ENCODE results near the gene WDR37.
"Not testable (repeated sequence)": the region's sequence is repeated elsewhere in the genome, so short reads cannot be mapped to it uniquely, and the experiment has no call there.

WDR37 gene, protein sequence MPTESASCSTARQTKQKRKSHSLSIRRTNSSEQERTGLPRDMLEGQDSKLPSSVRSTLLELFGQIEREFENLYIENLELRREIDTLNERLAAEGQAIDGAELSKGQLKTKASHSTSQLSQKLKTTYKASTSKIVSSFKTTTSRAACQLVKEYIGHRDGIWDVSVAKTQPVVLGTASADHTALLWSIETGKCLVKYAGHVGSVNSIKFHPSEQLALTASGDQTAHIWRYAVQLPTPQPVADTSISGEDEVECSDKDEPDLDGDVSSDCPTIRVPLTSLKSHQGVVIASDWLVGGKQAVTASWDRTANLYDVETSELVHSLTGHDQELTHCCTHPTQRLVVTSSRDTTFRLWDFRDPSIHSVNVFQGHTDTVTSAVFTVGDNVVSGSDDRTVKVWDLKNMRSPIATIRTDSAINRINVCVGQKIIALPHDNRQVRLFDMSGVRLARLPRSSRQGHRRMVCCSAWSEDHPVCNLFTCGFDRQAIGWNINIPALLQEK

DNA sequence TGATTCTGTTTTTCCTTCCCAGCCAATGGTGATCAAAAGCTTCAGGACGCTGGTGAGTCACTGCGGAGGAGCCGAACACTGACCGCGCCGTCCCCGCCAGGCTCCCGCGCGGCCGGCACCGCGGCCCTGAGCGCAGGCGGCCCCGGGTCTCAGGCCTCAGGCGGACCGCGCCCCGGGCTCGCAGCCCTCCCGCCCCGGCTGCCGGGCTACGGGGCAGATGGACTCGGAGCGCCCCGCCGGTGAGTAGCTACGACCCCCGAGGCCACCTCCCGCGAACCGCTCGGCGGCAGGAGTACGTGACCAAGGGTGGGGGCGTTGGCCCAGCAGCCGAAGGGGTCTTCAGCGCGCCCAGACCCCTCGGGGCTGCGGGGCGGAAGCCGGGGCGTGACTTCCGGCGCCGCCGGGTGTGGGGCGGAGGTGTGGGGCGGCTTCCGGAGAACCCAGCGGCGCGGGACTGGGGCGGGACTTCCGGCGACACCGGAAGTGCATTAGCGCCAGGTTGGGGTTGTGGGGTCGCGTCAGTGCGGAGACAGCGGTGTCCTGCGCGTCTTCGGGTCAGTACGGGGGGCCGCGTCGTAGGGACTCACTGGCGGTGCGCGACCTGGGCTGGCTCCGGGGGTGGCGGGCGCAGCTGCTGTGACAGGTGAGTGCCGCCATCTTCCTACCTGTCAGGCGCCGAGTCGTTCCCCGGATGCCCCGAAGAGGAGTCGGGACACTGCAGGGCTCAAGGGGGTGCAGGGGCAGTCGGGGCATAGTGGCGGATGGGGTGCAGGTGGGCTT is at the start of gene WDR37:
WDR37 (plus strand) TSS at position 60 of the 780 bp plus-strand sequence. CDS start 15,771 bp downstream, outside the sequence.
- peak; percentile 77 to 79 for DNase-seq (ENCODE audit: low read depth in 2 of 2, low spot score in 1 of 2)

DNA sequence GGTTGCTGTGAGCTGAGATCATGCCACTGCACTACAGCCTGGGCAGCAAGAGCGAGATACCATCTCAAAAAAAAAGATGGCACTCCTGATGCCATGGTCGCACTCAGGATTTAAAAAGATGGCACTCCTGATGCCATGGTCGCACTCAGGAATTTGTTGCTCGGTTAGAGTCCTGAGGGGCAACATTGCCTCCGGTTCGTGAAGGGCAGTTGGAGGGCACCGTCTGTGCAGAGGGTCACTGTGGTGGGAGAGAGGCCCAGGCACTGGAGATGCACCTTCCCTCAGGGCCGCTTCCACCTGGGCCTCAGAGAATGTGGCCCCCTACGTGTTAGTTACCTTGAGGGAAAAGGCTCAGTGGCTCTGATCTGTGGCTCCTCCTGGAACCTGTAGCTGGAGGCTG is 49.6 kb upstream of the WDR37 start:
- no peak for DNase-seq (ENCODE audit: low read depth in 2 of 2, low spot score in 1 of 2)

DNA sequence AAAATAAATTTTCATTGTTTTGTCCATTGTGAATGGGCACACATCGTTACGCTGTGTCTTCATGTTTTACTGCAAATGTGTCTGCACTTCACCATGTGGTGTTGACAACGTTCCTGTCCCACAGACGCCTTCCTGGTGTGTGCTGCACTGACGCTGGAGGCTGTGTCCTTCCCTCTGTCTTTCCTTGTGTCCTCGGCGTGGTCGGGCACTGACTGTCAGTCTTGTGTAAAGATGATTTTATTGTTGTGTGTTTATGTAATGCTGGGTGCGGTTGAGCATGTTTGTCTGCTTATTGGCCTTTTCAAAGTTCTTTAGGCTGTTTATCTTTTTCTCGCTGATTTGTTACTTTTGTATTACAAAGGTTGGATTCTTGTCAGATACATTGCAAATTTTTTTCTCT is 48.6 kb upstream of the WDR37 start:
- no peak for DNase-seq (ENCODE audit: low read depth in 2 of 2, low spot score in 1 of 2)

DNA sequence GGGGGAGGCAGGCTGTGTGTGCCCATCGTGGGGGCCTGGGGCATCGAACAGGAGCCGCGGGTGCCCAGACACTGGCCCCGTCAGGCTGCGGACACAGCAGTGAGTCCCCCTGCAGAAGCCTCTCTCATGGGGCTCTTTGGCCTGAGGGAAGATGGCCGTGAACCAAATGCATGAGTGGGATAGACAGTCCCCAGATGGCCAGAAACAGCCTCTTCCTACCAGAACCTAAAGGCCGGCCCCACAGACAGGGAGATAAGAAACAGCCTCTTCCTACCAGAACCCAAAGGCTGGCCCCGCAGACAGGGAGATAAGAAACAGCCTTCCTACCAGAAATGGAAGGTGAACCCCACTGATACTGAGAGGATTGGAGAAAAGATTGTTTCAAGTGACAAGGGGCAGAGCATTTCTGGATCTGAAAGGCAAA is 47.1 kb upstream of the WDR37 start:
- no peak for DNase-seq (ENCODE audit: low read depth in 2 of 2, low spot score in 1 of 2)

DNA sequence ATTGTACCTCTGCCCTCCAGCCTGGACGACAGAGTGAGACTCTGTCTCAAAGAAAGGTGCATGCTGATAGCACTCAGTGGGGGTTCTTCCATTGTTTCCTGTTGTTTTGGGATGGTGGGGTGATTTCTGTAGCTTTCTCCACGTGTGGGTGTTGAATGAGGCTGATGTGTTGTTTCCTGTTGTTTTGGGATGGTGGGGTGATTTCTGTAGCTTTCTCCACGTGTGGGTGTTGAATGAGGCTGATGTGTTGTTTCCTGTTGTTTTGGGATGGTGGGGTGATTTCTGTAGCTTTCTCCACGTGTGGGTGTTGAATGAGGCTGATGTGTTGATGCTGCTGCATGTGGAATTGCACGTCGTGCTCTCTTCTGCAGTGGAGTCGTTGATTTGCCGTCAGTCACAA is 46.2 kb upstream of the WDR37 start:
- not testable (repeated sequence) for DNase-seq (ENCODE audit: low read depth in 2 of 2, low spot score in 1 of 2)

DNA sequence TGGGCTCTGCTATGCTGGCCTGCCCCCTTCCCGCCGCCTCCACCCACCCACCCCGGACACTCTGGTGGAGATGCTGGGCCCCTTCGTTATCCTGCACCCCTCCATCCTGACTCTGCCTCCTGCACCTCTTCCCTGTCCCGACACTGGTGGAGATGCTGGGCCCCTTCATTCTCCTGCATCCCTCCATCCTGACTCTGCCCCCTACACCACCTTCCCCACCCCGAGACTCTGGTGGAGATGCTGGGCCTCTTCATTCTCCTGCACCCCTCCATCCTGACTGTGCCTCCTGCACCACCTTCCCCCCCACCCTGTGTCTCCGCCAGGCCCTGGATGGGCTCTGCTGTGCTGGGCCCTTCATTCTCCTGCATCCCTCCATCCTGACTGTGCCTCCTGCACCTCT is 45.5 kb upstream of the WDR37 start:
- no peak for DNase-seq (ENCODE audit: low read depth in 2 of 2, low spot score in 1 of 2)

DNA sequence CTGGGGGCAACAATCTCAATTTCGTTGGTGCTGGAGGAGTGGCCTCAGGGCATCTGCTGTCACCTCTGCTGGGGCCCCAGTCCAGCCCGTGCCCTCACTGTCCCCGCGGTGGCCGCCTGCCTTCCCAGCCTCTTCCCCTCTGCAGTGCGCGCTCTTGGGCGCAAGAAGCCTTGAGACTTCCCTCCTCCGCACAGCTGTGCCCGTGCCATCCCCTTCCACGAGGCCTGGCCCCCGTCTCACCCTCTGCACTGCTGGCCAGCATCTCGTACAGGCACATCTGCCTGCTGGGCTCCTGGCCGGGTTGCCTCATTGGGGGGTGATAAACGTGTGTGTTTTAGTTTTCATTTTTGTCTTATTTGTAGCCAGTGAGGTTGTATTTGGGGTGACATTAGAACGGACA is 44.5 kb upstream of the WDR37 start:
- no peak for DNase-seq (ENCODE audit: low read depth in 2 of 2, low spot score in 1 of 2)

DNA sequence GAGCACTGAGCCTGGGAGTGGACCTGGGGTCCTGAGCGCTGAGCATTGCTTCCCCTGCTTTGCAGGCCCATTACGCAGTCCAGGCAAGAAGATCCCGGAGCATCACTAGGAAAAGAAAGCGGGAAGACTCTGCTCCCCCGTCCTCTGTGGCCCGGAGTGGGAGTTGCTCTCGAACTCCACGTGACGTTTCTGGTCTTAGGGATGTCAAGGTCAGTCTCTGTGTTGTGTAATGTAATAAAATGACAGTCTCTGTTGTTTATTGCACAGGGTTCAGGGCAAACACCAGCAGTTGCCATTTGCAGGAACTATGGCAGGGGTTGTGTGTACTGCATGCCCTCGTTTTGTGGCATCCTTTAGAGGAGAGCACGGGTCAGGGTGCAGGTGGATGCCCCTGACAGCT is 40.5 kb upstream of the WDR37 start:
- no peak for DNase-seq (ENCODE audit: low read depth in 2 of 2, low spot score in 1 of 2)

DNA sequence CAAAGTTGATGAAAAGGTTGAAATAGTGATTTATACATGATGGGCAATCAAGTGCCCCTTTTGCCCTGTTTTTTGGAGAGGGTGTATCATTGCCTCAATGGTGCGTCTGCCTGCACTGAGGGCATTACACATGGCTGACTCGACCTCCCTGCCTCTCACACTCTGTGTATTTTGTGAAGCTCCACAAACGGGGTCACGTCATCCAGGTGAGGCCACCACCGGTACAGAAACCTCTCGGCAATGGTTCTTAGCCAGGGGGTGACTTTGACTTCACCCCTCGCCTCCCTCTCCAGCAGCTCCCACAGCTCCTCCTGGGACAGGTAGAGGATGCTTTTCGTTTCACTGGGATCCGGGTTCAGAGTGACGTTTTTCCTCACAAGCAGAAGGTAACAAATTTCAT is 36.8 kb upstream of the WDR37 start:
- DNase-seq (ENCODE audit: low read depth in 2 of 2, low spot score in 1 of 2): no peak

DNA sequence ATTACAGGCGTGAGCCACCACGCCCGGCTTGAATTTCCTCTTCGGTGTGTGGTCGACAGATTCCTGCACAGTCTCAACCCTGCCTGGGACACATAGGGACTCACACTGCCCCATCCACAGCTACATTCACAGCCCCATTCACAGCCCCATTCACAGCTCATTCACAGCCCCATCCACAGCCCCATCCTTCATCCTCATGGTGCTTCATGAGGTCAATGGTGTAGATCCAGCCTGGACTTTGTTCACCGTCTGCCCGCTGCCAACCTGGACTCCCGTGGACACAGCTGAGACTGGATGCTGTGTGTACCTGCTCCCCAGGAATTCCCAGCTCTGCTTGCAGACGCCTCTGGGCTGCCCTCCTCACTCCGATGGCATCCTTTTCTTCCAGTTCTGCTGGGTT is 35.7 kb upstream of the WDR37 start:
- DNase-seq (ENCODE audit: low read depth in 2 of 2, low spot score in 1 of 2): no peak

DNA sequence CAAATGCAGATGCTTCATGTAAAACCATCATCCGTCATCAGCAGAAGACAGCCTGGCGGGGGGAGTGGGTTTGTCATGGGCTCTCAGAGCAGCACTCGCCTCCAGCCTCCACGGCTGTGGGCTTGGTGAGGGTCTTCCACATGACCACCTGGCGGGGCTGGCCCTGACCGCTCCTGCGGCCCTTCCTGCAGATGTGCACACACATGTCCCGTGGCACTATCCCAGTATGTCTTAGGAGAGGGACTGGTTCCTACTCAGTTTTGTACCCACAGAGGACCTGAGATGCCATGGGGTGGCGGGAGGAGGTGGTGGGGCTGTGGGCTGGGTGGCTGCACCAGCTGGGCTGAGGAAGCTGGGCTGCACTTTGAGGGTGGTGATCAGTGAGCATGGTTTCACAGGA is 35.2 kb upstream of the WDR37 start:
- DNase-seq (ENCODE audit: low read depth in 2 of 2, low spot score in 1 of 2): no peak

DNA sequence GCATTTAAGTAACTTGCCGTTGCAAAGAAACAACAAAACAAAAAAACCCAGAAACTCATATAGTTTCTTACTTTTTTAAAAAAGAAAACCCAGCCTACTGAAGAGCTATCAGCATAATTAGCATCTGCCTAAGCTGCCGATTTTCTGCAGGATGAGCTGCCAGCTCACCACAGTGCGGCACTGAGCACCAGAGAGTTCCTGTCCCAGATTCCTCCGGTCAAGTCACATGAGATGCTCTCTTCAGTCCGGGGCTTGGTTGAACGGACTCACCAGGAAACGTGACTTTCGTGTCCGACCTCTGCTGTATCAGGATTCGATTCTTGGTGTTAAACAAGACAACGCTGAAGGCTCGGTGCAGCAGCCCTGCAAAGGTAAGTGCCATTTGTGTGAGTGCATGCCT is 33.8 kb upstream of the WDR37 start:
- no peak for DNase-seq (ENCODE audit: low read depth in 2 of 2, low spot score in 1 of 2)

DNA sequence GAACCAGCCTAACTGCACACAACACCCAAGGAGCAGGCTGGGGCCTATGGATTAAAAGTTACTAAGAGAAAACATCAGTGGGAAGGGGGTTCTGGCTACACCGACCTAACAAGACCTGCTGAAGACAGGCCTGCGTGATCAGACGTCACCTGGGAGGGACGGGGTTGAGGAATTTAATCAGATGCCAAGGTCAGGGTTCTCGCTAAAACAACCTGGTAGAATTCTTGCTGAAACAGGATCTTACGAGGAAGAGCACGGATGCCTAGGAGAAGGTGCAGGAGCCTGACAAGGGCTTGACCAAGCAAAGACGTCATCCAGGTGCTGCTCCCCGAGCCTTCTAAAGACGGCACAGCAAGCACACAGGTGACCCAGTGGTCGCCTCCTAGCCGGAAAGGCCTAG is 32.1 kb upstream of the WDR37 start:
- no peak for DNase-seq (ENCODE audit: low read depth in 2 of 2, low spot score in 1 of 2)

DNA sequence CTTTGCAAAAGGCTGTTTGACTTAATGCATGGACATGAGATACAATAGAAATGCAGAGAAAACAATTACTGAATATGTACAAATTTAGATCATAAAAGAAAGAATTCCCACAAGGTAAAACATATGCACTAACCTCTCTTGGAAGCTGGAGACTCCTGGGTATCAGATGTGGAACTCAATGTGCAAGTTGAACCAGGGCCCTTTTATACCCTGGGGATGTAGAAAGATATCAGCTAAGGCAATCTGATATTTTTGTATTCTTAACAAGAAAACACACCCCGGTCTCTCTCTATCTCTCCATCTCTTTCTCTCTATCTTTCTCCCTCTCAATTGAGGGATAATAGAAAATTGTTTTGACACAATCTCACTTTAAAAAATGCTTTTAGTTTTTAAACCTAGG is 30.5 kb upstream of the WDR37 start, which contains the start of gene IDI2:
IDI2 (minus strand) TSS at position 177 of the 400 bp plus-strand sequence. CDS start 1,136 bp downstream, outside the sequence.
- DNase-seq (ENCODE audit: low read depth in 2 of 2, low spot score in 1 of 2): no peak

DNA sequence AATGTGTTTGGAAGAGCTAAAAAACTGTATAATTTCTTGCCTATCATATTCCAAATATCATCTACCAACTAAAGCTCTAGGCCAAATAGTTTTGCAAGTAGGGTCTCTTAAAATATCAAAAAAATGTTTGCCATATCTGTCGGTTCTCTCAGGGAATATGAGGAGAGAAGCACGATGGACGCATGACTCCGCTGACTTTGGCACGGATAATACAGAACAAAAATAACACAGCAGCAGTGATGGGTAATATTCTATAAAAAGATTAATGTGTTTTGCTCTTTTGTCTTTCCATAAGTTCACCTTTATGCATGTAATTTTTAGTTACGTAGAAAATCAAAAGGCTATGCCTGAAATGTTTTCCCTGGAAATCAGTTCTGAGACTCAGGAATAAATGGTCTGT is 29.6 kb upstream of the WDR37 start:
- no peak for DNase-seq (ENCODE audit: low read depth in 2 of 2, low spot score in 1 of 2)

DNA sequence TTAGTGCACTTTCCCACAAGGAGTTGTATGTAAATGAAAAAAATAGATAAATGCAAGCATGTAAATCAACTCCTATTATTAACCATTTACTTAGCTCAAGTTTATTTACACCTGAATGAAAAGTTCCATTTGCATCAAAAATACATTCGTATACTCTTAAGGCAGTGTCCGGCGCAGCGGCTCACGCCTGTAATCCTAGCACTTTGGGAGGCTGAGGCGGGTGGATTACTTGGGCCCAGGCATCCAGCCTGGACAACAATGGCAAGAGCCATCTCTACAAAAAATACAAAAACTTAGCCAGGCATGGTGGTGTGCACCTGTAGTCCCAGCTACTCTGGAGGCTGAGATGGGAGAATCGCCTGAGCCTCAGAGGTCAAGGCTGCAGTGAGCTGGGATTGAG is 26.3 kb upstream of the WDR37 start:
- no peak for DNase-seq (ENCODE audit: low read depth in 2 of 2, low spot score in 1 of 2)

DNA sequence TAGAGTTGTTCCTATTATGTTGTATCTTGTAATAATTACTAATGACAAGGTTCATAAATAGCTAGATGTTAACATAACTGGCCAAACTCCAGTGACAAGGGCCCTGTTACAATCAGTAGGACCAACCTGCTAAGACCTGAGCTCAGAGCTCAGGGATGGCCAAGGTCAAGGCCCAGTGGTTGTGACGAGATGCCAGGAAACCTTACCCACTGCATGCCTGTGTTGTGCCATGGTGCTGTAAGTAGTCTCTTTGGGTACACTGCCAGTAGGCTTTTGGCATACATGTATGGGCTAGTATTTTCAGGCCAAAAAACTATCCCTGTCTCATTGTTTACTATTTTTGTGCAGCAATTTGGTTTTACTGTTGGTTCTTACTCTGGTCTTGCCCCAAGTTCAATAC is 22.6 kb upstream of the WDR37 start:
- DNase-seq (ENCODE audit: low read depth in 2 of 2, low spot score in 1 of 2): no peak

DNA sequence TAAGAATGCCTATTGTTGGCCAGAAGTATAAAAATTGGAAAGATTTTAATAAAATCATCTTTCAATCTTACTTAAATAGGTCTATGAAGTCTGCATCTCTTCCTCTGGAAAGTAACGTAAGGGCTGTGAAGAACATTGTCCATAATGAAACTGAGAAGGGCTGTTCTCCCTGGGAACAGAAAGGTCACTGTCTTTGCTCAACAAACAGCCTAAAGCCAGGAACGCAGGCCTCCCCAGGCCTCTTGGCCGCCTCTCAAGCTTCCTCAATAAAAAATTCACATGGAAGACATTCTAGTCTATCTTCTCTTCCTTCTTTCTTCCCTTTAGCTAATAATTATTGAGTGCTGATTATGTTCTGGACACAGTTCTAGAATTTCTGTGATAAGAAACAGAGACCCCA is 21.4 kb upstream of the WDR37 start:
- DNase-seq (ENCODE audit: low read depth in 2 of 2, low spot score in 1 of 2): no peak

DNA sequence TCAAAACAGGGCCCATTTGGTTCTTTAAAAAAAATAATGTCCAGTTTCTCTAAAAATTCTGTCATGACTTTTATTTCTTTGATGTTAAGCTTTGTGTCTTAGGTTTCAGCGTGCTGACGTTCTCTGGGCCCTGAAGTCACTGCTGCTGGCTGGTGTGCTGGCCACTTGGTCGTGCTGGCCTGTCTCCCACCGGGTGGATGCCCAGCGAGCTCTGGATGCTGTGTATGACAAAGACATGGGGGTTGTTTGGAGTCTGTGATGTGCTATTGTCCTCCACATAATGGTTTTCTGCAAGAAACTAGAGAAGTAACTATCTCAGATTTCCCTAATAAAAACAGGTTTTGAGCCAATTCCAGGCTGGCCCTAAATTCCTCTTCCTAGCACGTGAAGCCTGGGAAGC is 21.0 kb upstream of the WDR37 start:
- no peak for DNase-seq (ENCODE audit: low read depth in 2 of 2, low spot score in 1 of 2)

DNA sequence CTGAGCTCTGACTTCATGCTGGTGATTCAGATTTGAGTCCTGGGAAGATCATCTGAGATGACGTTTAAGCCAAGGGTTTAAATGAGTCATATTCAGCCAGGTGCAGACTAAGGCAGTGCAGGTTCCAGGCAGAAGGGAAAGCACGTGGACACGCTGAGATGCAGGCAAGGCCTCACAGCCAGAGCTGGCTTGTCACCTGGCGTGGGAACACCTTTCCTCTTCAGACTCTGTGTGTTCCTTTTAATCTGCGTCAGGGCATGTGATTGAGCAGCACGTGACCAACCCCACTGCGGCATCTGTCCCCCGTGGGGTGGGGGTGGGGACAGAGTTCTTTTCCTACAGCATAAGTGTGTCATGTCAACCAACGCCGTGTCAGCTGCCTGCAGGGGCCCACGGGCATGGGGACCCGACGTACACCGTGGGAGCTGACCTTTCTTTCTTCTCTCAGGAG is 19.8 kb upstream of the WDR37 start:
- no peak for DNase-seq (ENCODE audit: low read depth in 2 of 2, low spot score in 1 of 2)

DNA sequence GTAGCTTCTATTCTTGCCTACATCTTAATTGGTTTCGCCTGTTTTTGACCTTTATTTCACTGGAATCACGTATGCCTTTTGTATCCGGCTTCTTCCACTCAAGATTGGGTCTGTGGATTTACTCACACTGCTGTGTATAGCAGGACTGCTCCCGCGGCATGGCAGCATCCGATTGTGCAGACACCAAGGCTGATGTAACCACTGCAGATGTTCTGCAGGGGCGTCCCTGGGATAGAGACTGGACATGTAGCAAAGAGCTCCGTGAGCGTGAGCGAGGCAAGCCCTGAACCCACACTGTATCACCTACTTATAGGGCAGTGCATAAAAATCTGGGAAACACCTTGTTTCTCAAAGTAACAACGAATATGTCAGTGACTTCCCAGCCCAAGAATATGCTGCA is 19.1 kb upstream of the WDR37 start:
- no peak for DNase-seq (ENCODE audit: low read depth in 2 of 2, low spot score in 1 of 2)

DNA sequence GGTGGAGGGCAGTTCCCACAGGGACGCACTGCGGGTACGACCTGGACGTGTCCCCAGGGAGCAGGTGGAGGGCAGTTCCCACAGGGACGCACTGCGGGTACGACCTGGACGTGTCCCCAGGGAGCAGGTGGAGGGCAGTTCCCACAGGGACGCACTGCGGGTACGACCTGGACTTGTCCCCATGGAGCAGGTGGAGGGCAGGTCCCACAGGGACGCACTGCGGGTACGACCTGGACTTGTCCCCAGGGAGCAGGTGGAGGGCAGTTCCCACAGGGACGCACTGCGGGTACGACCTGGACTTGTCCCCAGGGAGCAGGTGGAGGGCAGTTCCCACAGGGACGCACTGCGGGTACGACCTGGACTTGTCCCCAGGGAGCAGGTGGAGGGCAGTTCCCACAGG is 17.4 kb upstream of the WDR37 start:
- not testable (repeated sequence) for DNase-seq (ENCODE audit: low read depth in 2 of 2, low spot score in 1 of 2)
